ENCODE results near the gene VARS1.

Gene VARS1

DNA sequence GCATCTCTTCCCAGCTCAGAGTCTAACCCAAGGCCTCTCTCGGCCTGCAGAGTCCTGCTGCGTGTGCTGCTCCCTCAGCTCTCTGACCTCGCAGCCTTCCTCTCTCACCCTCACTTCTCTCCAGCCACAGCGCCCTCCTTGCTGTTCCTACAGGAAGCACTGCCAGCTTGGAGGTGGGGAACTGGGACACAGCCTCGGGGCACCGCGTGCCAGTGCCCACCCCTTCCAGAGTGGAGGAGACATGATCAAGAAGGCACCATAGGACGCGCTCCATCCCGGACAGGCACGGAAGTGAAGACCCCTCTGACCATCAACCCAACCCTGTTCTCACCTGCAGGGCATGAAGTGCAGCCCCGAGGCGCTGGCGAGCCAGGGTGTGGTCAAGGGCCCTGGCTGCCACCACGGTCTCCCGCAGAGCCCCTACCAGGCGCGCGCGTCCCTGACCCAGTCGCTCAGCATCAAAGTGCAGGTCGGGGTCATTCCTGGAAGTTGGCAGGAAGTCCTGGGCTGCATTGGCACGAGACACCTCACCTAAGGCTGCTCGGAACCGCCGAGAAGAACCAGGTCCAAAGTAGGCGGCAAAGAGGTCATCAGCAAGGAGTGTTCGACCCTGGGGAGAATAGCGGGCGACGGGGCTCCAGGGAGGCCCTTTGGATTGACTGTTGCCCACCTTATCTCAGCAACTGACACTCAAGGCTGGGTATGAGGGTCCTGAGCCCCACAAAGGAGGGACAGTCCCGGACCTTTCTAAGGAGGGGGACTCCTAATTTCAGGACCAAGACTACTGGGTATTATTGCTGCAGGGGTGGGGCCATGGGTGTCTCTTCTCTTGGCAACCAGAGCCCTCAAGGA lies 19.7 kb downstream of the VARS1 start:
- DNase-seq (ENCODE audit: insufficient read length, low spot score) (no peak), FAIRE-seq (no peak)
- no peak for TF ChIP-seq TAF1 (IDR thresholded peaks at IDR 0.05; ENCODE audit: low read depth, low read length)
- TF ChIP-seq POLR2AphosphoS5 (IDR thresholded peaks at IDR 0.05; ENCODE audit: low read depth, low read length) = no peak
- TF ChIP-seq SPI1 (IDR thresholded peaks at IDR 0.05; ENCODE audit: low read depth, low read length) = no peak

DNA sequence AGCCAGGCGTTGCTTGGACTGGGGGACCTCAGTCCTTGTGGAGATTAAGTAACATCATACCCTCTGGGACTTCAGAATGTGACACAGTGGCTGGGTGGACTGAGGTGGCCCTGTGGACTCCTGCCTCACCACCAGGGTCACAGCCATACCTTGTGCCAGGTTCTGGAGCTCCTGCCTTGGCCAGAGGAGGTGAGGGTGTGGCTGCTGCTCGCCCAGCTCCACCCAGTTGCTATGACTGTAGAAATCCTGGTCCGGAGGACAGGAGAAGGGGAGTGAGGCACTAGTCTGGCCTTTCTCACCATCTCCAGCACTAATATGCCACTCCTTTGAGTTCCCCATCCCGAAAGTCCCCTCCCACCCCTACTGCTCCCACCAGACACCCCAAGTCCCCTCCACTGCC lies 20.4 kb downstream of the VARS1 start:
- FAIRE-seq (no peak), DNase-seq (ENCODE audit: insufficient read length, low spot score) (no peak)
- TF ChIP-seq PAX5 (IDR thresholded peaks at IDR 0.05; ENCODE audit: insufficient read depth, low read length, severe bottlenecking) (no peak), POLR2A (IDR thresholded peaks at IDR 0.05; ENCODE audit: low read depth, low read length) (no peak)

DNA sequence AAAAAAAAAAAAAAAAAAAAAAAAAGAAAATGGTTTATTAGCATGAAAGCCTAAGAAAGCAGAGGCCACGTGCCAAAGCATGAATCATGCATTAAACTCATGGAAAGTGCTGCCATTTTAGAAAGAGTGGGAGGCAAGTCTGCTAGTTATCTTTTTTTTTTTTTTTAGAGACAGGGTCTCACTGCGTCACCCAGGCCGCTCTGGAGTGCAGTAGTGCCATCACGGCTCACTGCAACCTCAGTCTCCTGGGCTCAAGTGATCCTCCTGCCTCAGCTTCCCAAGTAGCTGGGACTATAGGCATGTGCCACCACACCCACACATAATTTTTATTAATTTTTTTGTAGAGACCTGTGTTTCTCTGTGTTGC lies 23.6 kb downstream of the VARS1 start:
- DNase-seq (ENCODE audit: insufficient read length, low spot score) (no peak), FAIRE-seq (no peak)
- no peak for TF ChIP-seq PAX5 (IDR thresholded peaks at IDR 0.05; ENCODE audit: insufficient read depth, low read length, severe bottlenecking)
- TF ChIP-seq POU2F2 (IDR thresholded peaks at IDR 0.05; ENCODE audit: low read depth, low read length) = no peak
- no peak for TF ChIP-seq SPI1 (IDR thresholded peaks at IDR 0.05; ENCODE audit: low read depth, low read length)
- TF ChIP-seq TAF1 (IDR thresholded peaks at IDR 0.05; ENCODE audit: low read depth, low read length) = no peak
- no peak for TF ChIP-seq POLR2A (IDR thresholded peaks at IDR 0.05; ENCODE audit: low read depth, low read length)

DNA sequence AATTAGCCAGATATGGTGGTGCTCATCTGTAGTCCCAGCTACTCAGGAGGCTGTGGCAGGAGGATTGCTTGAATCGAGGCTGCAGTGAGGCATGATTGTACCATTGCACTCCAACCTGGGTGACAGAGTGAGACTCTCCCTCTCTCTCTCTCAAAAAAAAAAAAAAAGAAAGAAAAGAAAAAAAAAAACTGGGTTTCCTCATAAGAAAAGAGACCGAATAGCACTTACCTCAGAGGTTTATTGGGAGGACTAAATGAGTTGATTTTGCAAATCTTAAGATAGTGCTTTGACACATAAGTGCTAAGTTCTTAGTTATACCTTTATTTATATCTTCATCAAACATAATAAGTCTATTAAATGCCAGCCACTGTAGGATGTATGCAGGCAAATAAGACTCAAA lies 24.7 kb downstream of the VARS1 start:
- DNase-seq (ENCODE audit: insufficient read length, low spot score) (no peak), FAIRE-seq (no peak)
- TF ChIP-seq POU2F2 (IDR thresholded peaks at IDR 0.05; ENCODE audit: low read depth, low read length) (no peak), PAX5 (IDR thresholded peaks at IDR 0.05; ENCODE audit: insufficient read depth, low read length, severe bottlenecking) (no peak), SPI1 (IDR thresholded peaks at IDR 0.05; ENCODE audit: low read depth, low read length) (no peak), TAF1 (IDR thresholded peaks at IDR 0.05; ENCODE audit: low read depth, low read length) (no peak), POLR2AphosphoS5 (IDR thresholded peaks at IDR 0.05; ENCODE audit: low read depth, low read length) (no peak), POLR2A (IDR thresholded peaks at IDR 0.05; ENCODE audit: low read depth, low read length) (no peak)

DNA sequence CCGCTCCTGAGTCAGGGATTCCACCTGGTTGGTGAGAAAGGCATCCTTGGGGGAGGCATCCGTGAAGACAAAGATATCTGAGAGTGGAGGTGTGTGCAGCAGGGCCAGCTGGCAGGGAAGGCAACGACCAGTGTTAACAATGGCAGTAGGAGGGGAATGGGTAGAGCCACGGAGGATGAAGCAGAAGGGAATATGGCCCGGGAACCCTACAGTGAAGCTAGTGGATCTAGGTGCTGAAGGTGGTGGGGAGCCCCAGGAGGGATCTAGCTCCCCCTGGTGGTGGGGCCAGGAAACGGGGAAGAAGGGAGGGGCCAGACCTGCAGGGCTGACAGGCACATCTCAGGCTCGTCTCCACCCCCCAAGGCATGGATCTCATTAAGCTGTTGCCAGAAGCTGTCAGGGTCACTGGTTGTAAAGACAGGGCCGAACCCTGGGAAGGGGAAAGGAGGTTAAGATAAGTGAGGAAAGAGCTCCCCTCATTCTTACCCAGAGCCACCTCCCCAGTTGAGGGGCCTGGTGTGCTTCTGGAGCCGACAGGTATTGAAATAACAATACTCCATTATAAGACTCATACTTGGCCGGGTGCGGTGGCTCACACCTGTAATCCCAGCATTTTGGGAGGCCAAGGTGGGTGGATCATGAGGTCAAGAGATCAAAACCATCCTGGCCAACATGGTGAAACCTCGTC lies 25.7 kb downstream of the VARS1 start:
- TF ChIP-seq TAF1 (IDR thresholded peaks at IDR 0.05; ENCODE audit: low read depth, low read length) (no peak), PAX5 (IDR thresholded peaks at IDR 0.05; ENCODE audit: insufficient read depth, low read length, severe bottlenecking) (no peak), POLR2AphosphoS5 (IDR thresholded peaks at IDR 0.05; ENCODE audit: low read depth, low read length) (no peak), SPI1 (IDR thresholded peaks at IDR 0.05; ENCODE audit: low read depth, low read length) (no peak), POLR2A (IDR thresholded peaks at IDR 0.05; ENCODE audit: low read depth, low read length) (no peak), POU2F2 (IDR thresholded peaks at IDR 0.05; ENCODE audit: low read depth, low read length) (no peak)
- peak; percentile 86 for DNase-seq (ENCODE audit: insufficient read length, low spot score)
- FAIRE-seq = peak; percentile 80

DNA sequence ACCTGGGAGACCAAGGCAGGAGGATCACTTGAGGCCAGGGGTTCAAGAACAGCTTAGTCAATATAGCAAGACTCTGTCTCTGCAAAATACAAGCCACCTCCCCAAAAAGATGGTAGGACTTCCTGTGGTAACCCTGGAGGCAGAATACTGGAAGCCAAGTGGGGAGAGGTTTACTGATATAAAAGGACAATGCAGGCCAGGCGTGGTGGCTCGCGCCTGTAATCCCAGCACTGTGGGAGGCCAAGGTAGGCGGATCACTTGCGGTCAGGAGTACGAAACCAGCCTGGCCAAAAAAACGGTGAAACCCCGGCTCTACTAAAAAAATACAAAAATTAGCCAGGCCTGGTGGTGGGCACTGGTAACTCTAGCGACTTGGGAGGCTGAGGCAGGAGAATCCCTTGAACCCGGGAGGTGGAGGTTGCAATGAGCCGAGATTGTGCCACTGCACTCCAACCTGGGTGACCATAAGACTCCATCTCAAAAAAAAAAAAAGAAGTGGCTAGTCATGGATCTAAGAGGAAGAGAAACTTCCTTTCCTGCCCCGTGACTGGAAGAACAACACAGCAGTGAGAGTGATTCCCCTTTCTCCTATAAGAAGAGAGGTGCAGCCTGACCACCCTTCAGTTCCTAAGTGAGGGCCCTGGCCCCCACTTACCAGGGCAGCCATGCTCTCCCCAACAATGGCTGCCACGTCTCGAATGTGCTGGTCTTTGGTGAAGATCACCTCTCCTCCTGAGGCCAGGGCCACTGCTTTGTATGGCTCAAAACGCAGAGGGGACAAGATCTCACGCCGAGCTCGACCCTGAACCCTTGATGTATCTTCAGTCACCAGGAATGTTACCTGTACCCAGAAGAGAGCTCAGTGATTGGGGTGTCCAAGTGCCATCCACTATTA lies 26.9 kb downstream of the VARS1 start:
- no peak for DNase-seq (ENCODE audit: insufficient read length, low spot score)
- TF ChIP-seq POU2F2 (IDR thresholded peaks at IDR 0.05; ENCODE audit: low read depth, low read length) = no peak
- TF ChIP-seq POLR2A (IDR thresholded peaks at IDR 0.05; ENCODE audit: low read depth, low read length) = no peak
- TF ChIP-seq SPI1 (IDR thresholded peaks at IDR 0.05; ENCODE audit: low read depth, low read length) = no peak
- no peak for TF ChIP-seq TAF1 (IDR thresholded peaks at IDR 0.05; ENCODE audit: low read depth, low read length)
- TF ChIP-seq PAX5 (IDR thresholded peaks at IDR 0.05; ENCODE audit: insufficient read depth, low read length, severe bottlenecking) = no peak
- TF ChIP-seq POLR2AphosphoS5 (IDR thresholded peaks at IDR 0.05; ENCODE audit: low read depth, low read length) = no peak
- no peak for FAIRE-seq

DNA sequence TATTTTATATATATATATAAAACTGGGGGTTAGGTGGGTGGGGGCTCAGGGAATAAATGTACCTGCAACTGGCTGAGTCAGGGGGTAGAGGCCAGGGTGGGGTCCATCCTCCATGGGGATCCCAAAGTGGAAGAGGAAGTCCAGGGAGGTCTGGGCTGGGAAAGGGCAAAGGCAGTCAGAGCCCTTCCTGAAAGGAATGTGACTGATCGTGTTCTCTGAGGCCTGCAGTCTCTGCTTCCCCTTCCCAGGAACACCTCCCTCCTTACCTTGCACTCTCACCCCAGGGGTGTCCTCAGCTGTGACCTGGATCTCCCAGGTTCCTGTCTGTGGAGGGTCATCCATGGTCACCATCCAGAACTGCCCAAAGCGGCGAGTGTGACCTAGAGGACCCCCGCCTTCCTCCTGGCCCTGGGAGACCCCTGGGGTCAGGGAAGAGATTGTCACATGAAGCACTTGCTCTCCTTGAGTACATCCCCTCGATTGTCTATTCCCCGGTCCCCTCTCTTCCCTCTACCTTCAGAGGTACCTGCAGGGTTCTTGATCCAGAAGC lies 28.4 kb downstream of the VARS1 start:
- TF ChIP-seq PAX5 (IDR thresholded peaks at IDR 0.05; ENCODE audit: insufficient read depth, low read length, severe bottlenecking) = no peak
- no peak for TF ChIP-seq TAF1 (IDR thresholded peaks at IDR 0.05; ENCODE audit: low read depth, low read length)
- TF ChIP-seq POU2F2 (IDR thresholded peaks at IDR 0.05; ENCODE audit: low read depth, low read length) = no peak
- no peak for TF ChIP-seq POLR2A (IDR thresholded peaks at IDR 0.05; ENCODE audit: low read depth, low read length)
- TF ChIP-seq SPI1 (IDR thresholded peaks at IDR 0.05; ENCODE audit: low read depth, low read length) = no peak
- TF ChIP-seq POLR2AphosphoS5 (IDR thresholded peaks at IDR 0.05; ENCODE audit: low read depth, low read length) = no peak
- FAIRE-seq = no peak
- no peak for DNase-seq (ENCODE audit: insufficient read length, low spot score)

DNA sequence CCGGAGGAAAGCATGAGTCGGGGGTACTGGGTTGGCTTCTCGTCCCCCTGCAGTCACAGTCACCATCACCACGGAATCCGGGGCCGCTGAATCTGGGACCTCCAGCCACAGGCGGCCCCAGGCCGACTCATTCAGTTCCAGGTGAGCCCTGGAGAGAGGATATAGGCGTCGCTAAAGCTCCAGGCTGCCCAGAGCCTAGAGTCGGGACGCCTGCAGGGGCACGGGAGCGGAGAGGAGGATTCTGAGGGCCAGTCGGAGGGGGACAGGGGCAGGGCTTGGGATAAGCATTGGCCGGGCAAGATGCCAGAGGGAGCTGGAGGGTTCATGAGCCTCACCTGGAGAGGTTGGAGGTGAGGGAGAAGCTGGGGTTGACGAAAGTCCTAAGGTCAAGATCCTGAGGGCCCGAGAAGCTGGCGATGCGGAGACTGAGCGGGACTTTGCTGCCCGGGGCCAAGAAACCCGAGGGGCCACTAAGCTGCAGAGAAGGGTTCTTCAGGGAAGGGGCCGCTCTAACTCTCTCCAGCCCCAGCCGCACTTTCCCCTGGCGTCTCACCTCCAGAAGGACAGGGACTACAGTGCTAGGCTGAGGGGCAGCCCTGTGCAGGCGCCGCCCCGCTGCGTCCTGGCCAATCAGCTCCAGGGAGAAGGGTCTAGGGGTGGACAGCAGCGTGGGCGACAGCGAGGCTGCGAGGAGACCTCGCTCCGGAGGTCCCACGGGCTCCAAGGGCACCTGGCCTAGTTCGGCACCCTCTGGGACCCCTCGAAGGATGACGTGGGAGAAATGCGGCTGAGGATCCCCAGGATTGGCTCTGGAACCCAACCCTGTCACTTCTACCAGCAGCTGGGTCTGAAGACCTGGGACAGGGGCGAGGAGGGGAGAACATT lies 29.4 kb downstream of the VARS1 start:
- no peak for TF ChIP-seq POU2F2 (IDR thresholded peaks at IDR 0.05; ENCODE audit: low read depth, low read length)
- no peak for TF ChIP-seq POLR2AphosphoS5 (IDR thresholded peaks at IDR 0.05; ENCODE audit: low read depth, low read length)
- TF ChIP-seq PAX5 (IDR thresholded peaks at IDR 0.05; ENCODE audit: insufficient read depth, low read length, severe bottlenecking) = no peak
- TF ChIP-seq SPI1 (IDR thresholded peaks at IDR 0.05; ENCODE audit: low read depth, low read length) = no peak
- no peak for TF ChIP-seq TAF1 (IDR thresholded peaks at IDR 0.05; ENCODE audit: low read depth, low read length)
- no peak for TF ChIP-seq POLR2A (IDR thresholded peaks at IDR 0.05; ENCODE audit: low read depth, low read length)
- FAIRE-seq (peak; percentile 41), DNase-seq (ENCODE audit: insufficient read length, low spot score) (no peak)

Data from GM12891 (cell line).